ENCODE results near the gene PIK3CB.

DNA sequence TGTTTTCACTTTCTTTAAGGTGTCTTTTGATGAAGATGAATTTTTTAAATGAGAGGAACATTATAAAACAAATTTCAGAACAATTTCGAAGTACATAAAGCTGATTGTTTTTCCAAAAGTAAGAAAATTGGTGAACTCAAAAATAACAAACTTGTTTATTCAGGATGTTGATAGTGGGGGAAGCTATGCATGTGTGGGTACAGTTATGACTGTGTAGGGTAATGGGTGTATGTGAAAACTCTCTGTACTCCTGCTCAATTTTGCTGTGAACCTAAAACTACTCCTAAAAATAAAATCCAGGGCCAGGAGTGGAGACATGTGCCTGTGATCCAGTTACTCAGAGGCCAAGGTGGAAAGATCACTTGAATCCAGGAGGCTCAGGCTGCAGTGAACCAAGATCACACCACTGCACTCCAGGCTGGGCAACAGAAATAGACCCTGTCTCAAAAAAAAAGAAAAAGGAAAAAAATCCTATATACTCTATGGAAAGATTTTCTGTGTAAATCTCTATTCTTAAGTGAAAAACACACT, 37.2 kb downstream of the PIK3CB start:
- no peak for TF ChIP-seq GATA3 (IDR thresholded peaks at IDR 0.05; ENCODE audit: low read depth, low read length)
- TF ChIP-seq GATA2 (IDR thresholded peaks at IDR 0.05; ENCODE audit: low read depth, low read length), result no peak
